Esophagus muscularis mucosa (tissue), 4 donors: ENCODE measurements around the gene SLIT1.

ENCODE experiments used
- CTCF ChIP-seq, 3 experiments: fragments of 200-600 bp in 2 of 3; fragments of 450-650 bp in 1 of 3; sonication (generic) in 2 of 3; IDR thresholded peaks; one replicate each; pipeline ENCODE4 v1.5.1; 2017 to 2019; ENCODE audit warnings: antibody characterized with exemption in 3 of 3, mild to moderate bottlenecking in 2 of 3, moderate library complexity in 1 of 3
- EP300 ChIP-seq: sonication (generic); formaldehyde crosslinking; IDR thresholded peaks from one replicate; pipeline ENCODE4 v1.6.1; 2017; ENCODE audit warnings: antibody characterized with exemption
- POLR2A ChIP-seq: fragments of 450-650 bp; IDR thresholded peaks from one replicate; pipeline ENCODE4 v1.6.1; 2017; ENCODE audit warnings: antibody characterized with exemption, moderate library complexity, mild to moderate bottlenecking, low read depth

- TF ChIP-seq CTCF (IDR thresholded peaks at IDR 0.05) (no peak), POLR2A (no peak), EP300 (no peak)
Measured at GRCh38 chr10:97012470-97012869, 173.3 kb downstream of the SLIT1 start.
